ENCODE data around the gene GTF2F2.
A peak's percentile ranks its signal among the peaks of the same experiment; 100 is the strongest.

GTF2F2 gene

DNA sequence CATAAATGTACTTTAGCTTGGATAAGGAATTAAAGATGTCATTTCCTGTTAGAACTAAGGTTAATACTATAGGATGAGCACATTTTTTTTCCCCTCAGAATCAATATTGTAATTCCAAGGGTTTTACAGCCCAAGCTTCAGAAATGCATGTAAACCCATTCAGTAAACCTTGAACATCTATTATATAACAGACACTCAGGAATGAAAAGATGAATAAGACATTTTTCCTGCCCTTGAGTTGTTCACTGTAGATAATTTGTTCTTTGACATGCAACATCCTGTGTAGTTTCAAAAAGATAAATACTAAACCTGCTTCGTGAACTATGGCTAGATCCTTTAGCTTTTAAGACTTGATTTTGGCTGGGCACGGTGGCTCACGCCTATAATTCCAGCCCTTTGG lies 102.2 kb downstream of the GTF2F2 start:
- no peak for DNase-seq (ENCODE audit: insufficient read length, low spot score)
- FAIRE-seq: no peak
- TF ChIP-seq POLR2A (IDR thresholded peaks at IDR 0.05; ENCODE audit: low read depth, low read length) (no peak), TAF1 (IDR thresholded peaks at IDR 0.05; ENCODE audit: low read depth, low read length) (no peak), POLR2AphosphoS5 (IDR thresholded peaks at IDR 0.05; ENCODE audit: low read depth, low read length) (no peak), PAX5 (IDR thresholded peaks at IDR 0.05; ENCODE audit: insufficient read depth, low read length, severe bottlenecking) (no peak), POU2F2 (IDR thresholded peaks at IDR 0.05; ENCODE audit: low read depth, low read length) (no peak)

DNA sequence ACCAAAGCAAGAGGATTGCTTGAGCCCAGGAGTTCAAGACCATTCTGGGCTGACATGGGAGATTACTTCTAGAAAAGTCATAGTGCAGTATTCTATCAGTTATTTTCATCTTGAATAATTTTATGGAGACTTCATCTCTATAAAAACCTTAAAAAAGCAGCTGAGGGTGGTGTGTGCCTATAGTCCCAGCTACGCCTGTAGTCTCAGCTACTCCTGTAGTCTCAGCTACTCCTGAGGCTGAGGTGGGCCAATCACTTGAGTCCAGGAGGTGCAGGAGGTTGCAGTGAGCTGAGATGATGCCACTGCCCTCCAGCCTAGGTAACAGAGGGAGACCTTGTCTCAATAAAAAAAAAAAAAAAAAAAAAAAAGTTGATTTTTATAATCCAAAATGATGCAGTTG lies 102.6 kb downstream of the GTF2F2 start:
- FAIRE-seq (no peak), DNase-seq (ENCODE audit: insufficient read length, low spot score) (no peak)
- TF ChIP-seq TAF1 (IDR thresholded peaks at IDR 0.05; ENCODE audit: low read depth, low read length): no peak
- TF ChIP-seq POLR2A (IDR thresholded peaks at IDR 0.05; ENCODE audit: low read depth, low read length): no peak
- TF ChIP-seq PAX5 (IDR thresholded peaks at IDR 0.05; ENCODE audit: insufficient read depth, low read length, severe bottlenecking): no peak
- no peak for TF ChIP-seq POU2F2 (IDR thresholded peaks at IDR 0.05; ENCODE audit: low read depth, low read length)
- no peak for TF ChIP-seq SPI1 (IDR thresholded peaks at IDR 0.05; ENCODE audit: low read depth, low read length)
- TF ChIP-seq POLR2AphosphoS5 (IDR thresholded peaks at IDR 0.05; ENCODE audit: low read depth, low read length): no peak

DNA sequence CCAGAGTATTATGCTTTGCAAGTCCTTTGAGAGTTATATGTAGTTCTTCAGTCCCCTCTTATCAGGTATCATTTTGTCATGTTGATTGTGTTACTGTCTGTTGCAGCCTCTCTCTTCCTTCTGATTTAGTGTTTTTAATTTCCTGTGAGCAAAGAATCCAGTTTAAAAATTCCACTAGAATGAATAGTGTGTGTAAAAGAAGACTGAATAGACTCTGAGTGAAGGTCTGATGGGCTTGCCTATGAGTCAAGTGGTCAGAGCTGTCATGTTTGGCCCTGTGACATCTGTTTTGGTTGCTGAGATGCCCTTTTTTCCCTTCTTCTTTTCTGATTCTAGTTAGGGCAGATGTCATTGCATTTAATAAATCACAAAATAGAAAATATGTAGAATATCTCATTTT lies 103.9 kb downstream of the GTF2F2 start:
- DNase-seq (ENCODE audit: insufficient read length, low spot score) (no peak), FAIRE-seq (no peak)
- TF ChIP-seq SPI1 (IDR thresholded peaks at IDR 0.05; ENCODE audit: low read depth, low read length) (no peak), PAX5 (IDR thresholded peaks at IDR 0.05; ENCODE audit: insufficient read depth, low read length, severe bottlenecking) (no peak)

DNA sequence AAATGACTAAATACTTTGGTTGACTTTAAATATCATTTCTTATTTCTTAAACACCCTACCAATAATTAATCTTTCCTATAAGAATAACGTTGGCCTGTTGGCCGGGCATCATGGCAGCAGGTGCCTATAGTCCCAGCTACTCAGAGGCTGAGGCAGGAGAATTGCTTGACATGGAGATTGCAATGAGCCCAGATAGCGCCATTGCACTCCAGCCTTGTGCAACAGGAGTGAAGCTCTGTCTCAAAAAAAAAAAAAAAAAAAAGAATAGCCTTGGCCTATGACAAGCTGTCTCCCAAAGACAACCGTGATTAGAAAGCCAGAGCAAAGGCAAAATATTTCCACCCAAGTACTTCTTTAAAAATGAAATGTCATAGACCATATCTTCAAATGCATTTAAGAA lies 105.1 kb downstream of the GTF2F2 start:
- DNase-seq (ENCODE audit: insufficient read length, low spot score): no peak
- no peak for TF ChIP-seq POLR2AphosphoS5 (IDR thresholded peaks at IDR 0.05; ENCODE audit: low read depth, low read length)
- TF ChIP-seq TAF1 (IDR thresholded peaks at IDR 0.05; ENCODE audit: low read depth, low read length): no peak
- no peak for FAIRE-seq

DNA sequence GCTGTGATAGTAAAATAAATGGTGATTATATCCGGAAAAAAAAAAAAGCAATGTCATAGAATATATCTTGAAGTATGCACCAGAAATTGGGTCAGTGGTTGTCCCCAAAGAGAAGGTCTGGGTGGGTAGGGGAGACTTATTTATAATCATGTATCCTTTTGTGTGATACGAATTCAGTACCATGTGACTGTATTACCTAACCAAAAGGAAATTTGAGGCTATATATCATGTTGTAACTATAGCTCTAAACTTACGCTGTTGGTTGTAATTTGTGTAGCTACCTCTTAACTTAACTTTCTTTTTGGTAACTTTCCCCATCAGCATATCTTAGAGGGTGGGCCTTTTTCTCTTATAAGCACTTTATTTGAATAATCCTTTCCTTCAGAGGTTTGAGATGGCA lies 105.7 kb downstream of the GTF2F2 start:
- no peak for TF ChIP-seq SPI1 (IDR thresholded peaks at IDR 0.05; ENCODE audit: low read depth, low read length)
- TF ChIP-seq POLR2A (IDR thresholded peaks at IDR 0.05; ENCODE audit: low read depth, low read length): no peak
- TF ChIP-seq POLR2AphosphoS5 (IDR thresholded peaks at IDR 0.05; ENCODE audit: low read depth, low read length): no peak
- TF ChIP-seq PAX5 (IDR thresholded peaks at IDR 0.05; ENCODE audit: insufficient read depth, low read length, severe bottlenecking): no peak
- TF ChIP-seq TAF1 (IDR thresholded peaks at IDR 0.05; ENCODE audit: low read depth, low read length): no peak
- TF ChIP-seq POU2F2 (IDR thresholded peaks at IDR 0.05; ENCODE audit: low read depth, low read length): no peak
- peak; percentile 48 for FAIRE-seq
- DNase-seq (ENCODE audit: insufficient read length, low spot score): no peak

DNA sequence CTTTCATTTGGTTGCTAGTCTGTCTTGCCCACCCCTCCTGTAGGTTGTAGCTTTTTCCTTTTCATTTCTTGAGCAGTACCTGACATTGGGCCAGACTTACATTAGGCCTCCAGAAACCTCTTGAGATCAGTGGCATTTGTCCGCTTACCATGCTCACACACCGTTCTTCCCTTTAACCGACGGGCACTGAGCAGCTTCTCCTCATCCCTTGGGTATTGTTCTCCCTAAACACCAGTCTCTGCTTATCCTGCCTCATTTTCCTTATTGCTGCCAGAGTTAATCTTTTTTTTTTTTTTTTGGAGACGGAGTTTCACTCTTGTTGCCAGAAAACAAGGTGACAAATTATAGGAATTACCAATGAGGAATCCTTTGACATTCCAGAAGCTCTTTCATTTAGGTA lies 107.7 kb downstream of the GTF2F2 start:
- FAIRE-seq (no peak), DNase-seq (ENCODE audit: insufficient read length, low spot score) (no peak)
- TF ChIP-seq POU2F2 (IDR thresholded peaks at IDR 0.05; ENCODE audit: low read depth, low read length) (no peak), POLR2A (IDR thresholded peaks at IDR 0.05; ENCODE audit: low read depth, low read length) (no peak)

DNA sequence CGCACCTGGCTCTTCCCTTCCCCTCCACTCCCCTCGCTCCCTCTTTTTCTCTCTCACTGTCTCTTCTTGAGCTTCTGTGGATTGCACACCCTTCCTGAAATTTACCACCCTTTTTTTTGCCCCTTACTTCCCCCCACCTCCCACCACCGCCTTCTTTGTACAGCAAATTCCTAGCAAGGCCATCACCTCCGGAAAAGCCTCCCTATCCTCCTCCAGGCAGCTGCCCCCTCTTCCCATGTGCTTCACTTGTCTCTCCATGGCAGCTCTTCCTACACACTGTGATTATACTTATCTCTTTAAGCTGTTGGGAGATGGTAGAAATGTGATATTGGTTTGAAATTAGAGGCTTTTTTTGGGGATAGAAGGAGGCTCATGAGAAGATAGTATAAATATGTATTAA lies 108.9 kb downstream of the GTF2F2 start:
- TF ChIP-seq POU2F2 (IDR thresholded peaks at IDR 0.05; ENCODE audit: low read depth, low read length) (no peak), TAF1 (IDR thresholded peaks at IDR 0.05; ENCODE audit: low read depth, low read length) (no peak), POLR2AphosphoS5 (IDR thresholded peaks at IDR 0.05; ENCODE audit: low read depth, low read length) (no peak), PAX5 (IDR thresholded peaks at IDR 0.05; ENCODE audit: insufficient read depth, low read length, severe bottlenecking) (no peak), POLR2A (IDR thresholded peaks at IDR 0.05; ENCODE audit: low read depth, low read length) (no peak), SPI1 (IDR thresholded peaks at IDR 0.05; ENCODE audit: low read depth, low read length) (no peak)
- DNase-seq (ENCODE audit: insufficient read length, low spot score) (no peak), FAIRE-seq (no peak)

DNA sequence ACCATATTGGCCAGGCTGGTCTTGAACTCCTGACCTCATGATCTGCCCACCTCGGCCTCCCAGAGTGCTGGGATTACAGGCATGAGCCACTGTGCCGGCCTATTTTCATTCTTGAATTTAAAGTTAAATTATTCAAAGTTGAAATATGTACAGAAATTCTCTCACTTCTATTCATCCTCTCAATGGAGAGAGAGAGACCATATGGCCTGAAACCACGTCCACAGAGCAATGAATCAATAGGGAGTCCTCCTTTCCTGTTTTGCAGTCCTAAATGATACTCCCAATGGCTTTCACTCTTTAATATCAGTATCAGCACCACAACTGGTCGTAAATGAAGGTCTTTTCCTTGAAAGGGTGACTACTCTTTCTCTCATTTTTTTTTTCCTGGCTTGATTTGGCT lies 111.0 kb downstream of the GTF2F2 start:
- no peak for TF ChIP-seq PAX5 (IDR thresholded peaks at IDR 0.05; ENCODE audit: insufficient read depth, low read length, severe bottlenecking)
- FAIRE-seq (no peak), DNase-seq (ENCODE audit: insufficient read length, low spot score) (no peak)

DNA sequence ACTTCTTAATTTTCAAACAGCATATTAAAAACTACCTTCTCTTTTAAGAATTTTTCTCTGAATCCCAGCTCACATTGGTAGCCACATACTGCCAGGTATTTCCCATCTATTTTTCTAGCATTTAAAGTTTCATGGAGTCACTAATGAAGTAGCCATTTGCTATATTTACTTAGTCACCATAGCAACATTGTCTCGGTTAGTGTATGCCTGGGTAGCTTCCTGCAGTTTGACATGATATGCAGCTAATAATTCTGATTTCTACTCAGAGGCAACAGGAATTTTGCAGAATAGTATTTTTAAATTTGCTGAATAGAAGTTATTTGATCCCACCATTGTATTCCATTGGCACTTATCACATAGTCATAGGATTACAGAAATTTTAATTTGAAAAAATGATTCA lies 111.4 kb downstream of the GTF2F2 start:
- DNase-seq (ENCODE audit: insufficient read length, low spot score) (peak; percentile 3), FAIRE-seq (no peak)
- TF ChIP-seq POU2F2 (IDR thresholded peaks at IDR 0.05; ENCODE audit: low read depth, low read length): no peak
- TF ChIP-seq POLR2A (IDR thresholded peaks at IDR 0.05; ENCODE audit: low read depth, low read length): no peak
- no peak for TF ChIP-seq POLR2AphosphoS5 (IDR thresholded peaks at IDR 0.05; ENCODE audit: low read depth, low read length)
- TF ChIP-seq PAX5 (IDR thresholded peaks at IDR 0.05; ENCODE audit: insufficient read depth, low read length, severe bottlenecking): no peak
- no peak for TF ChIP-seq SPI1 (IDR thresholded peaks at IDR 0.05; ENCODE audit: low read depth, low read length)
- TF ChIP-seq TAF1 (IDR thresholded peaks at IDR 0.05; ENCODE audit: low read depth, low read length): no peak

DNA sequence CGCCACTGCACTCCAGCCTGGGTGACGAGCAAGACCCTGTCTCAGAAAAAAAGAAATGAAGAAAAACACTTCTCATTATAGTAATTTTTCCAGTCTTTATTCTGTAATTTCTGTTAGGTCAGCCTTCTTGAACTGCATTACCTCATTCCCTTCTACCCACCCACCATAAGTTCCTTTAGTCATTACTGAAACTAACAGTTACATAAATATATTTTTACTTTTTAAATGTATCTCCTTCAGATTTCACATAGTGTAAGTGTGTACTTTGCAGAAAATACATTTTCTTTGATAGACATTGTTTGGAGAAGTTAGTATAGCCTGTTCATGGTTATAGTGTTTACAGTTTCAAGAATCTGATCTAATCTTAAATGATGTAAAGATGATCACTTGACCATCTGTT lies 112.3 kb downstream of the GTF2F2 start:
- TF ChIP-seq POU2F2 (IDR thresholded peaks at IDR 0.05; ENCODE audit: low read depth, low read length) (no peak), POLR2A (IDR thresholded peaks at IDR 0.05; ENCODE audit: low read depth, low read length) (no peak), PAX5 (IDR thresholded peaks at IDR 0.05; ENCODE audit: insufficient read depth, low read length, severe bottlenecking) (no peak), TAF1 (IDR thresholded peaks at IDR 0.05; ENCODE audit: low read depth, low read length) (no peak), POLR2AphosphoS5 (IDR thresholded peaks at IDR 0.05; ENCODE audit: low read depth, low read length) (no peak), SPI1 (IDR thresholded peaks at IDR 0.05; ENCODE audit: low read depth, low read length) (no peak)
- no peak for DNase-seq (ENCODE audit: insufficient read length, low spot score)
- no peak for FAIRE-seq
